Chondrocyte (in vitro differentiated cells): ENCODE data around the gene RAP2A. TPM values are rescaled to one million over a fixed set of nuclear protein-coding genes. Genes with fewer than 3 reads are reported as not detected.

ENCODE experiments used
- DNase-seq: peaks from one replicate; pipeline ENCODE4 v3.0.0; 2021; ENCODE audit warnings: mixed read lengths, low spot score
- H3K27ac Mint-ChIP-seq: one replicate; pipeline ENCODE4 v1.8.0; 2021; ENCODE audit warnings: mild to moderate bottlenecking, moderate library complexity, mixed read lengths; ENCODE audit not compliant: unreplicated experiment
- H3K27me3 Mint-ChIP-seq: 2 replicates; pipeline ENCODE4 v1.8.0; 2021; ENCODE audit warnings: low read depth, mixed read lengths
- H3K36me3 Mint-ChIP-seq: 2 replicates; pipeline ENCODE4 v1.8.0; 2021; ENCODE audit warnings: low read depth, mixed read lengths
- H3K4me1 Mint-ChIP-seq: 2 replicates; pipeline ENCODE4 v1.8.0; 2021; ENCODE audit warnings: low read depth, mild to moderate bottlenecking, mixed read lengths
- H3K4me3 Mint-ChIP-seq: one replicate; pipeline ENCODE4 v1.8.0; 2021; ENCODE audit warnings: mild to moderate bottlenecking, moderate library complexity, mixed read lengths; ENCODE audit not compliant: unreplicated experiment
- H3K9me3 Mint-ChIP-seq: 2 replicates; pipeline ENCODE4 v1.8.0; 2021; ENCODE audit warnings: low read depth, mixed read lengths
- CTCF ChIP-seq: fragments of 200-600 bp; sonication (generic); IDR thresholded peaks from 2 replicates; pipeline ENCODE4 v1.5.0; 2021; ENCODE audit warnings: antibody characterized with exemption, mild to moderate bottlenecking, moderate library complexity
- total RNA-seq: library from RNA; stranded (reverse); gene quantifications from 3 replicates; pipeline ENCODE4 v1.2.1, GENCODE V29; 2021

The RAP2A gene
- total RNA-seq, 1 donor from 2014 or later, result 48.0 TPM

DNA sequence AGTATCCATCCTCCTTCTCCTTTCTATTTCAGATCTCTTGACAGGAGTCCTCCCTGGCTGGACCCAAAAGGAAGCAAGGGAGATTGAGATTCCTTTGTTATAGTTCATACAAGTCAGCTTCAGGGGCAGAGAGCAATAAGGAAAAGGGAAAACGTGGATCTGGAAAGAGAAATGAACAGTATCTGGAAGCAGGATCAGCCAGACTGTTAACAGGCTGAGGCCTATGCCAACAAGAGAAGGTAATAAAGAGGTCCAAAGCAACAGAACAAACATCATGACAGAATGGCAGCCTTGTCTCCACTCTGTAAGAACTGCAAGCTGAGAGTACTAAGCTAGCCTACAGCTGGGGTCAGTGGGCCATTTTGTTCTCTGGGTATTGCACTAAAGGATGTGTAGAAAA, 64.5 kb downstream of the RAP2A start:
- H3K27ac Mint-ChIP-seq, result no peak overlapping the region
- no peak for DNase-seq
- no peak for TF ChIP-seq CTCF
- no peaks in the 10 kb centered on the region for H3K9me3 Mint-ChIP-seq
- H3K4me1 Mint-ChIP-seq, result peaks cover 39% of the 10 kb centered on the region
- no peak overlapping the region for H3K4me3 Mint-ChIP-seq
- no peaks in the 10 kb centered on the region for H3K36me3 Mint-ChIP-seq
- H3K27me3 Mint-ChIP-seq, result no peaks in the 10 kb centered on the region

DNA sequence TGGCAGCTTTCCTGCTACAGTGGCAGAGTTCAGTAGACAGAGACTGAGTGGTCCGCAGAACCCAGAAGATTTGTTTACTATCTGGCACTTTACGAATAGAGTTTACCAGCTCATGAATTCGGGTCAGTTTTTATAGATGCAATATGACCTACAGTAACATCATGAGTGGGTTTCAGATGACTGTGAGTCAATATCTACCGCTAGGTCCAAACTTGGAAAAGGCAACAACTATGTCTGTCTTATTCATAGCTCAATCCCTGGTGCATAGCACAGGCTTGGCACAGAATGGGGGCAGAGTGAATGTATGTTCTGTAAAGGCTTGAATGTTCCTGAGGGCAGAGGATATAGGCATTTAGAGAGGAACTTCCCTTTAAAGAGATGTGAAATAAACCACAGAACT, 65.2 kb downstream of the RAP2A start:
- peaks cover 38% of the 10 kb centered on the region for H3K4me1 Mint-ChIP-seq
- no peak overlapping the region for H3K4me3 Mint-ChIP-seq
- H3K27me3 Mint-ChIP-seq, result no peaks in the 10 kb centered on the region
- no peaks in the 10 kb centered on the region for H3K9me3 Mint-ChIP-seq
- DNase-seq, result no peak
- TF ChIP-seq CTCF, result no peak
- H3K36me3 Mint-ChIP-seq, result no peaks in the 10 kb centered on the region
- H3K27ac Mint-ChIP-seq, result no peak overlapping the region

- H3K27me3 Mint-ChIP-seq, result peaks cover 3% of the 10 kb centered on the region
Observed at GRCh38 chr13:97502181-97502580, 68.2 kb downstream of the RAP2A start.

DNA sequence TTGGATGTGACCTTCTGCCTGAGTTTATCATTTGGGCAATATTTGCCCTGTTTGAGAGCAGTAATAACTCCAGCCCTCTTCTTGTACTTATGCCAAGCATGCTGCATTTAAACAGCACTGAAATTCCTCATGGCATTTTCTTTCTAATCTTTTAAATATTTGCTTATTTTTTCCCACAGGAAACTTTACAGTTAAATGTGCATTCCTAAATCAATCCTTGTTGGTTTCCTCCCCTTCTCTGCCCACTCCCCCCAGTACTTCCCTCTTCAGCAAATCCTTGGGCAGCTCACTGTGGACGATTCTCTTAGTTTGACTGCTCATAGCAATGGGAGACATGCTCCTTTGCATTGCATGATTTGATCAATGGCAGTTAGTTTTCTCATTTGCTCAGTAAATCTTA, 68.7 kb downstream of the RAP2A start:
- no peak overlapping the region for H3K4me3 Mint-ChIP-seq
- H3K4me1 Mint-ChIP-seq, result peaks cover 25% of the 10 kb centered on the region
- TF ChIP-seq CTCF, result no peak
- H3K27me3 Mint-ChIP-seq, result peaks cover 3% of the 10 kb centered on the region
- H3K36me3 Mint-ChIP-seq, result no peaks in the 10 kb centered on the region
- H3K27ac Mint-ChIP-seq, result peak overlapping the region; percentile 66
- no peak for DNase-seq
- no peaks in the 10 kb centered on the region for H3K9me3 Mint-ChIP-seq

More at GRCh38 chr13:97502181-97502580, 68.2 kb downstream of the RAP2A start:
- no peak overlapping the region for H3K4me3 Mint-ChIP-seq
- H3K36me3 Mint-ChIP-seq, result no peaks in the 10 kb centered on the region
- TF ChIP-seq CTCF, result no peak
- DNase-seq, result no peak
- H3K27ac Mint-ChIP-seq, result peak overlapping the region; percentile 66
- no peaks in the 10 kb centered on the region for H3K9me3 Mint-ChIP-seq
- H3K4me1 Mint-ChIP-seq, result peaks cover 29% of the 10 kb centered on the region

DNA sequence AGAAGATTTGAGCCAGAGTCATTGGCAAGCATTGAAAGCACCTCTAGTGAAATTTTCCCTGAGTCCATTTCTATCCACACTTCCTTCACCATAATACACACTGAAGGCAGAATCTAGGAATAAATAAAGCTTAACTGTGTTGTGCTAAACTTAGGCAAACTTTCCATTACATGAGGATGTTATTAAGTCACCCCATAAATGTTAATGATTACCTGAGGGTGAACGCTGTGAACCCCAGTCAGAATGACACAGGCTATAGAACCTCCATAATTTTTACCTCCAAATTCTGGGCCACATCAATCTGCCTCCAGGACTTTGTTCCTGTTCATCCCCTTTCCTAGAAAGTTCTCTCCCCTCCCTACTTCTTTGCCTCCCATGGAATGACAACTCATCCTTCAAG, 71.0 kb downstream of the RAP2A start:
- Mint-ChIP-seq H3K4me1 (peaks cover 22% of the 10 kb centered on the region), H3K9me3 (peaks cover 4% of the 10 kb centered on the region), H3K27me3 (peaks cover 3% of the 10 kb centered on the region), H3K27ac (no peak overlapping the region), H3K4me3 (no peak overlapping the region), H3K36me3 (no peaks in the 10 kb centered on the region)
- DNase-seq, result no peak
- TF ChIP-seq CTCF, result no peak
